Measurements from ENCODE around the gene EYA3. TPM values are rescaled to one million over a fixed set of nuclear protein-coding genes. Genes with fewer than 3 reads are reported as not detected.
A peak's percentile ranks its signal among the peaks of the same experiment; 100 is the strongest.

Gene EYA3
- total RNA-seq, 1 experiment from 2014 or later: 26.6 TPM

DNA sequence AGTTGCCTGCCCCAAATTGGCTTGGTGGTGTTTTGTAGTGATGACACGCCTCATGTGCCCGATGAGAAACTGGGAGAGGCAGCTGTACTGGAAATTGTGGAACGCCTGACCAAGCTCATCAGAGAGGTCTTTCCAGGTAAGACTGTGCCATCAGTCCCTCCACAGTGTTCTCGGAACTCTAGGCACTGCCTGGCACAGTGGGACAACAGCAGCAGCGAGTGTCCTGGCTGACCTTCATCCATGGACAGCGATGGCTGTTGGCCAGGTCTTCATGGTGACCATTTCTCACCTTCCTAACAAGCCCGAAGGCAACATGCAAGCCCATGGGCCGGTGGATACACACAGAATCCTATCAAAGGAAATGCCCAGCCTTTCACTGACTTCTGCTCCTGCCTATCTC, 139.4 kb downstream of the EYA3 start:
- no peak for DNase-seq
- H3K36me3 ChIP-seq (replicated peaks; ENCODE audit: control insufficient read depth, insufficient read depth, low read length): peaks cover 11% of the 10 kb centered on the region
- H3K4me3 ChIP-seq (ENCODE audit: insufficient read depth, low read depth, low read length): no peak overlapping the region

GRCh38 chr1:27945020-27945419, 143.4 kb downstream of the EYA3 start:
- DNase-seq: no peak
- Histone ChIP-seq H3K27me3 (ENCODE audit: control insufficient read depth, insufficient read depth, low read length) (no peaks in the 10 kb centered on the region), H3K36me3 (replicated peaks; ENCODE audit: control insufficient read depth, insufficient read depth, low read length) (peaks cover 8% of the 10 kb centered on the region), H3K4me3 (ENCODE audit: insufficient read depth, low read depth, low read length) (no peak overlapping the region)

More for the DNA sequence above, 139.4 kb downstream of the EYA3 start:
- H3K27me3 ChIP-seq (ENCODE audit: control insufficient read depth, insufficient read depth, low read length): no peaks in the 10 kb centered on the region

DNA sequence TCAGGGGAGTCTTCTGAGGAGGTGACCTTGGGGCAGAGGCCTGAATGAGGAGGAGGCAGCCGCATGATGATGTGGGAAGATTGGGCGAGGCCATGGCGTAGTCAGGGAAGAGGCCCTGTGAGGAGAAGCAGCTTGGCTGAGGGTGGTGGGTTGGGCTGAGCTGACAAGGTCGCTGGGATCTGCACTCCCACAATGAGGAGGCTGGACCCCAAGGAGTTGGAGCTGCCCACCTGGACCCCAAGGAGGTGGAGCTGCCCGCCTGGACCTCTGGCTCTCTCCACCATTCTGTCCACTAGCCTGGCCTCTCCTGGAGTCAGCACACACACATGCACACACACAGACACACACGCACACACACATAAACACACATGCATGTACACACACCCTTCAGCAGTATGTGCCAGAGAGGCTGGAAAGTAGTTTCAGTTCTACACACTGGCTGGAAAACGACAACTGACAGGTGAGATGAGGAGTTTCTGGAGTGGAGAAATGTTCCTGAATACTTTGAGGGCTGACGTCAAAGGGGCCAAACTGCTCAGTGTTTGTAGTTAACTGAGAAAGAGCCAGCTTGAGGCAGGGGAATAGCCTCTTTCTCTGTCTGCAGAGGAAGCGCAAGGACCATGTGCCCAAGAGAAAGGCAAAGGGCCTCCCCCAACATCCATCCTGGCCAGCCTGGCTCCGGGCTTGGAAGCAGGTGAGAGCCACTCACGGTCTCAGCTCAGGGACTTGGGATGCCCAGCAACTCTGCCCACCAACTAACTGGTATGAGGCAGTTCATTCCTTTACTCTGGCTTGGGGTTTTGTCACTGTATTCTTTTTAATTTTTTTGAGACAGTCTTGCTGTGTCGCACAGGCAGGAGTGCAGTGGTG, 146.5 kb downstream of the EYA3 start:
- Histone ChIP-seq H3K4me3 (ENCODE audit: insufficient read depth, low read depth, low read length) (no peak overlapping the region), H3K27me3 (ENCODE audit: control insufficient read depth, insufficient read depth, low read length) (no peaks in the 10 kb centered on the region), H3K36me3 (replicated peaks; ENCODE audit: control insufficient read depth, insufficient read depth, low read length) (peaks cover 2% of the 10 kb centered on the region)
- no peak for DNase-seq

GRCh38 chr1:27940870-27941560, 147.4 kb downstream of the EYA3 start:
- Histone ChIP-seq H3K27me3 (ENCODE audit: control insufficient read depth, insufficient read depth, low read length) (no peaks in the 10 kb centered on the region), H3K4me3 (ENCODE audit: insufficient read depth, low read depth, low read length) (no peak overlapping the region), H3K36me3 (replicated peaks; ENCODE audit: control insufficient read depth, insufficient read depth, low read length) (peaks cover 2% of the 10 kb centered on the region)
- no peak for DNase-seq

GRCh38 chr1:27940297-27940696, 148.1 kb downstream of the EYA3 start:
- Histone ChIP-seq H3K27me3 (ENCODE audit: control insufficient read depth, insufficient read depth, low read length) (peaks cover under 1% of the 10 kb centered on the region), H3K36me3 (replicated peaks; ENCODE audit: control insufficient read depth, insufficient read depth, low read length) (peaks cover 1% of the 10 kb centered on the region), H3K4me3 (ENCODE audit: insufficient read depth, low read depth, low read length) (no peak overlapping the region)
- peak; percentile 85 for DNase-seq

DNA sequence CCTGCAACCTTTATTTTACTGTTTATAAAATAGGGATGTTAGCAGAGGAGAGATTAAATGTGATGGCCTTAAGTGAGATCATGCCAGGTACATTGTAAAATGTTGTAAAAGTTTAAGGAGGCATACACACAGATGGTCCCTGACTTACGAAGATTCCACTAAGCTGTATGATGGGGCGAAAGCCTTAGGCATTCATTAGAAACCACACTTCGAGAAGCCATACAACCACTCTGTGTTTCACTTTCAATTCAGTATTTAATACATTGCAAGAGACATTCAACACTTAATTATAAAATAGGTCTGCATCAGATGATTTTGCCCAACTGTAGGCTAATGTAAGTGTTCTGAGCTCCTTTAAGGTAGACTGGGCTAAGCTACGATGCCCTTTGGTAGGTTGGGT, 149.9 kb downstream of the EYA3 start:
- H3K36me3 ChIP-seq (replicated peaks; ENCODE audit: control insufficient read depth, insufficient read depth, low read length): no peaks in the 10 kb centered on the region
- no peak overlapping the region for H3K4me3 ChIP-seq (ENCODE audit: insufficient read depth, low read depth, low read length)
- no peak for DNase-seq
- H3K27me3 ChIP-seq (ENCODE audit: control insufficient read depth, insufficient read depth, low read length): peaks cover 2% of the 10 kb centered on the region

DNA sequence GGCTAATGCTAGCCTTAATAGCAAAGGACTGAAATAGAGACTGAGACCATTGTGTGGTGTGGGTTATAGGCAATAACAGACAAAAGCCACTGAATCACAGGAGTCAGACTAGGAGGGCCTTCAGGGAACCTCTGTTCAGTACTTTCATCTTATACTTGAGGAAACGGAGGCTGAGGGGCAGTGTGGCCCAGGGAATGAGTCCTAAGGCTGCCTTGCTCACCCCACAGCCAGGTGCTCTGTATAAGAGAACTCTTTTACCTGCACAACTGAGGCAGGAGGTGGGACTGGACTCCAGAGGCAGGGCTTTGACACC, 150.9 kb downstream of the EYA3 start:
- Histone ChIP-seq H3K36me3 (replicated peaks; ENCODE audit: control insufficient read depth, insufficient read depth, low read length) (no peaks in the 10 kb centered on the region), H3K4me3 (ENCODE audit: insufficient read depth, low read depth, low read length) (no peak overlapping the region), H3K27me3 (ENCODE audit: control insufficient read depth, insufficient read depth, low read length) (peaks cover 2% of the 10 kb centered on the region)
- no peak for DNase-seq

GRCh38 chr1:27936370-27936769, 152.0 kb downstream of the EYA3 start:
- Histone ChIP-seq H3K4me3 (ENCODE audit: insufficient read depth, low read depth, low read length) (no peak overlapping the region), H3K36me3 (replicated peaks; ENCODE audit: control insufficient read depth, insufficient read depth, low read length) (no peaks in the 10 kb centered on the region), H3K27me3 (ENCODE audit: control insufficient read depth, insufficient read depth, low read length) (peaks cover 2% of the 10 kb centered on the region)
- no peak for DNase-seq

GRCh38 chr1:27935721-27936120, 152.7 kb downstream of the EYA3 start:
- Histone ChIP-seq H3K27me3 (ENCODE audit: control insufficient read depth, insufficient read depth, low read length) (peaks cover 2% of the 10 kb centered on the region), H3K36me3 (replicated peaks; ENCODE audit: control insufficient read depth, insufficient read depth, low read length) (no peaks in the 10 kb centered on the region), H3K4me3 (ENCODE audit: insufficient read depth, low read depth, low read length) (peak overlapping the region; percentile 52; the same call in 1 of the 2 replicates)
- no peak for DNase-seq

- Histone ChIP-seq H3K4me3 (ENCODE audit: insufficient read depth, low read depth, low read length) (peak within 1 kb of the TSS; percentile 52), H3K36me3 (replicated peaks; ENCODE audit: control insufficient read depth, insufficient read depth, low read length) (no peaks in the 10 kb centered on the region), H3K27me3 (ENCODE audit: control insufficient read depth, insufficient read depth, low read length) (peaks cover 2% of the 10 kb centered on the region)
- peak; percentile 91 for DNase-seq
Measured at GRCh38 chr1:27934818-27935549, 153.4 kb downstream of the EYA3 start, which contains the start of gene SMPDL3B. Gene SMPDL3B, plus strand, starts transcription at chr1:27935000. Its CDS starts 184 bp downstream, at chr1:27935184.

GRCh38 chr1:27931759-27932158, 156.7 kb downstream of the EYA3 start:
- no peaks in the 10 kb centered on the region for H3K36me3 ChIP-seq (replicated peaks; ENCODE audit: control insufficient read depth, insufficient read depth, low read length)
- no peak overlapping the region for H3K4me3 ChIP-seq (ENCODE audit: insufficient read depth, low read depth, low read length)
- DNase-seq: no peak
- H3K27me3 ChIP-seq (ENCODE audit: control insufficient read depth, insufficient read depth, low read length): peaks cover 2% of the 10 kb centered on the region

- H3K4me3 ChIP-seq (ENCODE audit: insufficient read depth, low read depth, low read length): no peak overlapping the region
- H3K27me3 ChIP-seq (ENCODE audit: control insufficient read depth, insufficient read depth, low read length): peaks cover 2% of the 10 kb centered on the region
- H3K36me3 ChIP-seq (replicated peaks; ENCODE audit: control insufficient read depth, insufficient read depth, low read length): no peaks in the 10 kb centered on the region
- no peak for DNase-seq
Measured at GRCh38 chr1:27931184-27931583, 157.2 kb downstream of the EYA3 start.

- peak; percentile 53 for DNase-seq
- H3K27me3 ChIP-seq (ENCODE audit: control insufficient read depth, insufficient read depth, low read length): no peaks in the 10 kb centered on the region
- H3K36me3 ChIP-seq (replicated peaks; ENCODE audit: control insufficient read depth, insufficient read depth, low read length): no peaks in the 10 kb centered on the region
- no peak overlapping the region for H3K4me3 ChIP-seq (ENCODE audit: insufficient read depth, low read depth, low read length)
Measured at GRCh38 chr1:27928216-27928954, 160.0 kb downstream of the EYA3 start.

- Histone ChIP-seq H3K27me3 (ENCODE audit: control insufficient read depth, insufficient read depth, low read length) (peaks cover 3% of the 10 kb centered on the region; the same call in 1 of the 2 replicates), H3K36me3 (replicated peaks; ENCODE audit: control insufficient read depth, insufficient read depth, low read length) (no peaks in the 10 kb centered on the region), H3K4me3 (ENCODE audit: insufficient read depth, low read depth, low read length) (no peak overlapping the region)
- no peak for DNase-seq
Measured at GRCh38 chr1:27922272-27922671, 166.1 kb downstream of the EYA3 start.
